A549 (cell line): ENCODE measurements around the gene RABGAP1. TPM values are rescaled to one million over a fixed set of nuclear protein-coding genes. Genes with fewer than 3 reads are reported as not detected.

ENCODE experiments used
- ATAC-seq, 2 experiments: fragments of 200-7000 bp in 1 of 2; fragments of >200 bp in 1 of 2; cut with Nextera tagmentation in 1 of 2; cut with Tn5 transposase in 1 of 2; 3 replicates each; pipeline versions ENCODE4 v1.8.0 to v1.9.1; 2018 to 2020; ENCODE audit warnings: mild to moderate bottlenecking in 1 of 2, moderate library complexity in 1 of 2
- CTCF ChIA-PET: fragments of 300-600 bp; sonication (Branson Sonifier 250); formaldehyde crosslinking; extraction: SDS; loops from one replicate; lab custom pipeline; 2021; ENCODE audit warnings: antibody characterized with exemption, inconsistent platforms; lab: Yijun Ruan, JAX
- POLR2A ChIA-PET: fragments of 350-600 bp; formaldehyde crosslinking; extraction: SDS; loops from one replicate; lab custom pipeline; 2021; ENCODE audit warnings: antibody characterized with exemption, inconsistent platforms; lab: Yijun Ruan, JAX
- DNase-seq, 2 experiments: peaks; one replicate each; pipeline versions ENCODE4 v3.0.0 to v3.0.0-alpha.2; 2011 to 2016; ENCODE audit warnings: low read depth in 1 of 2, low spot score in 1 of 2
- FAIRE-seq: peaks from 2 replicates; lab custom pipeline; 2011; peaks lifted over from hg19 to GRCh38; lab: Jason Lieb, UNC
- H3K27ac ChIP-seq, 2 experiments: fragments of >200 bp; sonication (Bioruptor Twin); formaldehyde crosslinking; 3 replicates each; pipeline ENCODE4 v1.5.1; 2016 to 2017
- H3K4me1 ChIP-seq: fragments of >200 bp; sonication (Bioruptor Twin); formaldehyde crosslinking; 3 replicates; pipeline ENCODE4 v1.6.1; 2016
- H3K4me2 ChIP-seq: fragments of >200 bp; sonication (Bioruptor Twin); formaldehyde crosslinking; 3 replicates; pipeline ENCODE4 v1.6.1; 2016
- H3K4me3 ChIP-seq: fragments of >200 bp; sonication (Bioruptor Twin); formaldehyde crosslinking; 3 replicates; pipeline ENCODE4 v1.5.1; 2016
- H3K9me3 ChIP-seq: fragments of >200 bp; sonication (Bioruptor Twin); formaldehyde crosslinking; 3 replicates; pipeline ENCODE4 v1.6.1; 2016
- CBX2 ChIP-seq: fragments of 200-600 bp; sonication (generic); IDR thresholded peaks from 2 replicates; pipeline ENCODE4 v1.6.1; 2016; ENCODE audit warnings: low read depth, mild to moderate bottlenecking, borderline replicate concordance
- CBX8 ChIP-seq: fragments of 200-600 bp; sonication (generic); IDR thresholded peaks from 2 replicates; pipeline ENCODE4 v1.6.1; 2016
- CEBPB ChIP-seq, 2 experiments: fragments of >200 bp in 1 of 2; sonication (Bioruptor Twin) in 1 of 2; formaldehyde crosslinking in 1 of 2; IDR thresholded peaks; 2 replicates each; pipeline ENCODE4 v1.6.1; 2012 to 2016
- CHD2 ChIP-seq: fragments of 150-350 bp; IDR thresholded peaks from 2 replicates; pipeline ENCODE4 v1.6.1; 2014; ENCODE audit warnings: low read length; ENCODE audit not compliant: partially characterized antibody
- E2F6 ChIP-seq: IDR thresholded peaks from 2 replicates; pipeline ENCODE4 v1.6.1; 2012; ENCODE audit warnings: low read depth, borderline replicate concordance
- EHF ChIP-seq: fragments of 250-450 bp; sonication (Bioruptor Pico); IDR thresholded peaks from 2 replicates; pipeline ENCODE4 v1.5.0; 2020; ENCODE audit warnings: mild to moderate bottlenecking
- EHMT2 ChIP-seq: fragments of 200-600 bp; sonication (generic); IDR thresholded peaks from 2 replicates; pipeline ENCODE4 v1.6.1; 2016; ENCODE audit warnings: antibody characterized with exemption, low read depth, mild to moderate bottlenecking, moderate library complexity
- ESRRA ChIP-seq: fragments of 150-350 bp; IDR thresholded peaks from 2 replicates; pipeline ENCODE4 v1.6.1; 2014; ENCODE audit warnings: mild to moderate bottlenecking, low read length, borderline replicate concordance
- FOSB ChIP-seq: fragments of 250-450 bp; sonication (Bioruptor Pico); IDR thresholded peaks from 2 replicates; pipeline ENCODE4 v1.5.0; 2020; ENCODE audit warnings: mild to moderate bottlenecking, moderate library complexity
- FOSL2 ChIP-seq, 2 experiments: fragments of 450-650 bp in 1 of 2; fragments of >200 bp in 1 of 2; sonication (Bioruptor Twin) in 1 of 2; formaldehyde crosslinking; IDR thresholded peaks; 2 replicates each; pipeline versions ENCODE4 v1.5.0 to v1.6.1; 2016 to 2020; ENCODE audit warnings: mild to moderate bottlenecking in 1 of 2, moderate library complexity in 1 of 2
- GATA3 ChIP-seq: IDR thresholded peaks from 2 replicates; pipeline ENCODE4 v1.6.1; 2012; ENCODE audit warnings: borderline replicate concordance
- HEYL ChIP-seq: fragments of 250-450 bp; sonication (Bioruptor Pico); IDR thresholded peaks from 2 replicates; pipeline ENCODE4 v1.8.0; 2021; ENCODE audit warnings: mild to moderate bottlenecking, moderate library complexity
- MAZ ChIP-seq: fragments of 150-350 bp; IDR thresholded peaks from 2 replicates; pipeline ENCODE4 v1.6.1; 2014; ENCODE audit warnings: antibody characterized with exemption, low read depth, low read length, borderline replicate concordance
- NPAS2 ChIP-seq: fragments of 250-450 bp; sonication (Bioruptor Pico); IDR thresholded peaks from 2 replicates; pipeline ENCODE4 v1.8.0; 2022; ENCODE audit warnings: mild to moderate bottlenecking, moderate library complexity, borderline replicate concordance
- NR3C1 ChIP-seq: fragments of >200 bp; sonication (Bioruptor Twin); formaldehyde crosslinking; IDR thresholded peaks from 3 replicates; pipeline ENCODE4 v1.6.1; 2017
- PBX3 ChIP-seq: IDR thresholded peaks from 2 replicates; pipeline ENCODE4 v1.6.1; 2012
- PHF8 ChIP-seq: fragments of 200-600 bp; sonication (generic); IDR thresholded peaks from 2 replicates; pipeline ENCODE4 v1.6.1; 2016; ENCODE audit warnings: low read depth, mild to moderate bottlenecking, antibody characterized with exemption, moderate library complexity, borderline replicate concordance
- POLR2AphosphoS2 ChIP-seq: conservative IDR thresholded peaks from 2 replicates; pipeline ENCODE4 v1.6.1; 2012; ENCODE audit warnings: low read length, improper control_type of control experiment, inconsistent platforms
- RAD21 ChIP-seq, 2 experiments: fragments of >200 bp in 1 of 2; sonication (Bioruptor Twin) in 1 of 2; formaldehyde crosslinking in 1 of 2; IDR thresholded peaks in 1 of 2; conservative IDR thresholded peaks in 1 of 2; 2 replicates in 1 of 2; 3 replicates in 1 of 2; pipeline ENCODE4 v1.6.1; 2012 to 2018; ENCODE audit warnings: inconsistent platforms in 1 of 2
- RARB ChIP-seq: fragments of 250-450 bp; sonication (Bioruptor Pico); IDR thresholded peaks from 2 replicates; pipeline ENCODE4 v1.8.0; 2021; ENCODE audit warnings: mild to moderate bottlenecking, moderate library complexity
- TP53 ChIP-seq: fragments of 250-450 bp; sonication (Bioruptor Pico); IDR thresholded peaks from 2 replicates; pipeline ENCODE4 v1.5.0; 2021; ENCODE audit warnings: mild to moderate bottlenecking, moderate library complexity
- ZFP36 ChIP-seq: fragments of 450-650 bp; IDR thresholded peaks from 2 replicates; pipeline ENCODE4 v1.6.1; 2014; ENCODE audit warnings: borderline replicate concordance; ENCODE audit not compliant: partially characterized antibody
- ZSCAN20 ChIP-seq: fragments of 250-450 bp; sonication (Bioruptor Pico); IDR thresholded peaks from 2 replicates; pipeline ENCODE4 v1.8.0; 2022; ENCODE audit warnings: mild to moderate bottlenecking, moderate library complexity
- WGBS: methylation state at CpG from one replicate; pipeline ENCODE4 v1.1.6; 2017; ENCODE audit errors: missing lambda C conversion rate; 5-methylcytosine and 5-hydroxymethylcytosine counted together
- polyA plus RNA-seq, 4 experiments: library from polyadenylated mRNA; depleted of rRNA in 3 of 4; stranded (reverse); fragments of >200 nt; fragmentation: RNase III in 1 of 4; extraction: RNeasy Plus Mini Kit Qiagen cat#74134 plus additional on column Dnase treatment in 1 of 4; gene quantifications; 2 replicates in 3 of 4; 3 replicates in 1 of 4; pipeline ENCODE4 v1.2.3, GENCODE V29; 2011 to 2017
- TF ChIP-seq, protein P1 (sequence below): fragments of >200 bp; sonication (Bioruptor Twin); formaldehyde crosslinking; IDR thresholded peaks from 3 replicates; pipeline ENCODE4 v1.6.1; 2016
- TF ChIP-seq, protein P2 (sequence below): fragments of 250-450 bp; sonication (Bioruptor Pico); IDR thresholded peaks from 2 replicates; pipeline ENCODE4 v1.5.0; 2020; ENCODE audit warnings: low read depth, mild to moderate bottlenecking, moderate library complexity

RABGAP1 gene
- polyA plus RNA-seq, 2 of the 4 experiments (the other 2 are of a cell fraction) = 17.5 to 39.9 TPM

DNA sequence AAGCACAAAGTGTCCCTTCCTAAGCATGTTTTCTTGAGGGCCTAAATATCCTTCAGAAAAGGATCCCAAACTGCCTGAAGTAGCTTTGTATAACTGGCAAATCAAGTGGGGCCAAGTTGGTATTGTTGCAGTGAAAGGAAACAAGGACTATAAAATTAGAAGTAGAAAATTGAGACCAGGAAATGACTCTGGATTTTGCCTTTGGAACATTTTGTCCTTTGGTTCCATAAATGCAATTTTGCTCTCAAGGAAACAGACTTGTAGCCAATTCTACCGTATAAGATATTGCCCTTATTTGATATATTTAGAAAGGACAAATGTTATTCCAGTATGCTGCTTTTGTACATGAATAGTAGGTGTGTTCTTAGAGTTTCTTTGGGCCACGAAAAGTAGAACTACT lies 34.4 kb downstream of the RABGAP1 start:
- FAIRE-seq (peak; percentile 43), ATAC-seq (no peak), DNase-seq (no peak)
- no peak for TF ChIP-seq EHMT2
- WGBS = 96% methylated on average over 2 of the region's 2 CpGs
- no peak overlapping the region for H3K27ac ChIP-seq
- no peaks in the 10 kb centered on the region for H3K9me3 ChIP-seq
- ChIA-PET CTCF (no interaction called here), POLR2A (interaction anchor here (1.6 kb wide), 1 partner anchor 35 kb away, joined by 4 read pairs; no protein-coding TSS in a partner anchor)
- no peak overlapping the region for H3K4me3 ChIP-seq
- peaks cover 8% of the 10 kb centered on the region; the same call in 2 of the 3 replicates for H3K4me1 ChIP-seq
- no peak overlapping the region for H3K4me2 ChIP-seq

DNA sequence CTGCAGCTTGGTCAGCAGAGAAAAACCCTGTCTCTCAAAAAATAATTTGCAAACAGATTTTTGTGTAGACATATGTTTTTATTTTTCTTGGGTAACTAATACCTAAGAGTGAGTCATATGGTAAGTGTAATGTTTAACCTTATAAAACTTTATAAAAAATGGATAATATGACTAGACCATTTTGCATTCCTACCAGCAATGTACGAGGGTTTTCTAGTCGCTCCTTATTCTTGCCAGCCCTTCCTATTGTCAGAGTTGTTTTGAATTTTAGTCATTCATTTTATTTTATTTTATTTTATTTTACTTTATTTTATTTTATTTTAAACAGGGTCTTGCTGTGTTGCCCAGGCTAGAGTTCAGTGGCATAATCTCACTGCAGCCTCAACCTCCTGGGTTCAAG lies 37.8 kb downstream of the RABGAP1 start:
- no peak for DNase-seq
- 19% methylated on average over 2 of the region's 2 CpGs for WGBS
- no peak for FAIRE-seq
- peaks cover 8% of the 10 kb centered on the region; the same call in 2 of the 3 replicates for H3K4me1 ChIP-seq
- ChIA-PET POLR2A (no interaction called here), CTCF (no interaction called here)
- ATAC-seq = no peak
- no peaks in the 10 kb centered on the region for H3K9me3 ChIP-seq
- 0 out of 3 replicates have a peak overlapping the region, but pooled peaks have one; percentile 14 for H3K4me2 ChIP-seq
- TF ChIP-seq, protein P1, sequence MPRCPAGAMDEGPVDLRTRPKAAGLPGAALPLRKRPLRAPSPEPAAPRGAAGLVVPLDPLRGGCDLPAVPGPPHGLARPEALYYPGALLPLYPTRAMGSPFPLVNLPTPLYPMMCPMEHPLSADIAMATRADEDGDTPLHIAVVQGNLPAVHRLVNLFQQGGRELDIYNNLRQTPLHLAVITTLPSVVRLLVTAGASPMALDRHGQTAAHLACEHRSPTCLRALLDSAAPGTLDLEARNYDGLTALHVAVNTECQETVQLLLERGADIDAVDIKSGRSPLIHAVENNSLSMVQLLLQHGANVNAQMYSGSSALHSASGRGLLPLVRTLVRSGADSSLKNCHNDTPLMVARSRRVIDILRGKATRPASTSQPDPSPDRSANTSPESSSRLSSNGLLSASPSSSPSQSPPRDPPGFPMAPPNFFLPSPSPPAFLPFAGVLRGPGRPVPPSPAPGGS = no peak
- no peak for TF ChIP-seq RARB
- TF ChIP-seq FOSL2 (IDR thresholded peaks at IDR 0.05) = no peak
- peak; percentile 30; the same call in 1 of the 2 replicates for TF ChIP-seq FOSL2 (CRISPR knock-in tag; IDR thresholded peaks at IDR 0.05)
- TF ChIP-seq, all 56 proteins: peak for 1
- Histone ChIP-seq H3K27ac (no peak overlapping the region), H3K4me3 (no peak overlapping the region)

DNA sequence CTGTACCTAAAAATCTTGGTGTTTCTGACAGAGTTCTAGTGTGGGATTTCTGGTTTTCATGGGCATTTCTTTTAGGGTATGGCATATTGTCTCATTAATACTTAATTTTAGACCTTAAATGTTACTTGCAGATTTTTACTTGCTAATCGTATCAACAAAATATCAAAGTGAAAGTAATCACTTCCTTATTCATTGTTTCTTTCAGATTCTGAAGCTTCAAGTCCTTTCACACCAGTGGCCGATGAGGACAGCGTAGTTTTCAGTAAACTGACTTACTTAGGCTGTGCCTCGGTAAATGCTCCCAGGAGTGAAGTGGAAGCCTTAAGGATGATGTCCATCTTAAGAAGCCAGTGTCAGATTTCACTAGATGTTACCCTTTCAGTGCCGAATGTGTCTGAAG lies 45.2 kb downstream of the RABGAP1 start:
- FAIRE-seq = no peak
- ChIA-PET POLR2A (no interaction called here), CTCF (no interaction called here)
- no peak for ATAC-seq
- Histone ChIP-seq H3K27ac (no peak overlapping the region), H3K4me3 (no peak overlapping the region), H3K4me2 (no peak overlapping the region), H3K9me3 (no peaks in the 10 kb centered on the region), H3K4me1 (no peaks in the 10 kb centered on the region)
- WGBS = 82% methylated on average over 5 of the region's 5 CpGs
- DNase-seq = no peak
- TF ChIP-seq ZFP36 (no peak), E2F6 (no peak), ESRRA (no peak), RAD21 (conservative IDR thresholded peaks at IDR 0.05 in 1 of 2, IDR thresholded peaks at IDR 0.05 in 1 of 2) (no peak), PBX3 (no peak), FOSB (CRISPR knock-in tag) (no peak), ZSCAN20 (CRISPR knock-in tag) (no peak), MAZ (no peak), RARB (no peak), CEBPB (IDR thresholded peaks at IDR 0.05) (no peak), TP53 (no peak), NR3C1 (no peak), CHD2 (no peak), EHF (CRISPR knock-in tag) (no peak), NPAS2 (CRISPR knock-in tag) (no peak)

DNA sequence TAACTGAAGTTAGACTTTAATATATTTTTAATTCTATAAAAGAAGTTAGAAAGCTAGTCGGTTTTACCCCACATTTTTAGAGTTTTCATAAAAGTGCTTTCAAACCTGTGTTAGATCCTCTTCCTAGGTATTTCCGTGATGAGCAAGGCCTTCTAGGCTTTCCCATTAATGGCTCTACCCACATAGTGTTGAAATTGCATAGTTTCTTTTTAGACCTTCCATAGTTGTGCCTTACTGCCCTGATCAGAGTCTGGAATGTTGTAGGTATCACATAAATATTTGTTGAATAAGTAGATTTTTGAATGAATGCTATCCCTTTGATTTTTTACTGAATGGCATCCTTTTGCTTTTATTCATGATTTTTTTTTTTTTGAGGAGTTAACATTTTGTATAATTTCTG lies 47.3 kb downstream of the RABGAP1 start:
- no peaks in the 10 kb centered on the region for H3K9me3 ChIP-seq
- no peak overlapping the region for H3K4me3 ChIP-seq
- H3K4me2 ChIP-seq = no peak overlapping the region
- WGBS = 82% methylated on average over 2 of the region's 2 CpGs
- ChIA-PET CTCF (interaction anchor here (0.6 to 1.8 kb wide), 6 partner anchors 9 to 398 kb away, joined by 3 to 4 read pairs (median 3); no protein-coding TSS in a partner anchor), POLR2A (no interaction called here)
- H3K4me1 ChIP-seq = no peaks in the 10 kb centered on the region
- ATAC-seq (no peak), DNase-seq (no peak), FAIRE-seq (no peak)
- TF ChIP-seq POLR2AphosphoS2 = no peak
- no peak for TF ChIP-seq CEBPB (IDR thresholded peaks at IDR 0.05)
- TF ChIP-seq CBX2 = no peak
- TF ChIP-seq CBX8 = no peak
- no peak for TF ChIP-seq HEYL (CRISPR knock-in tag)
- TF ChIP-seq, protein P2, sequence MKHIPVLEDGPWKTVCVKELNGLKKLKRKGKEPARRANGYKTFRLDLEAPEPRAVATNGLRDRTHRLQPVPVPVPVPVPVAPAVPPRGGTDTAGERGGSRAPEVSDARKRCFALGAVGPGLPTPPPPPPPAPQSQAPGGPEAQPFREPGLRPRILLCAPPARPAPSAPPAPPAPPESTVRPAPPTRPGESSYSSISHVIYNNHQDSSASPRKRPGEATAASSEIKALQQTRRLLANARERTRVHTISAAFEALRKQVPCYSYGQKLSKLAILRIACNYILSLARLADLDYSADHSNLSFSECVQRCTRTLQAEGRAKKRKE (CRISPR knock-in tag) = no peak
- TF ChIP-seq GATA3 = no peak
- no peak for TF ChIP-seq PHF8
- H3K27ac ChIP-seq = no peak overlapping the region
